Dedifferentiated amniotic fluid mesenchymal stem cell (primary cell): ENCODE data around the gene EPHA3.

ENCODE experiments used
- DNase-seq: peaks from one replicate; pipeline ENCODE4 v3.0.0-alpha.2; 2016; ENCODE audit errors: extremely low spot score

The EPHA3 gene

DNA sequence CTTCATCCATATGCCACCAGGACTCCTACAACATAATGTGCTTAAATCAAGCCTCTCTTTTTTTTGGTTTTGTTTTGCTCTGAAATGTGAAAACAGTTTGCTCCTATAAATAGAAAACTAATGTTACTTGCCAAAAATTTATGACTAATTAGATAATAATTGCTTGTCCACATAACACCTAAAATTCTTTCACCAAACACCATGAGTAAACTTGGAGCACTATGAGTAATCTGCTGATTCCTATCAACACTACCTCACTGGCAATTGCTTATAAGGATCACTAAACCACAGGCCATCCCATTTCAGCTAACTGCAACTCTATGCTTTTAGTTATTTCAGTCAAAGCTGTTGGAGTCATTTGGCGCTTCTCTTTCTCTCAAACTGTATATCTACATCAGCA, 252.7 kb downstream of the EPHA3 start:
- DNase-seq = no peak

- DNase-seq = no peak
These were observed 255.1 kb downstream of the EPHA3 start for GRCh38 chr3:89362496-89362895.

GRCh38 chr3:89363171-89363570, 255.8 kb downstream of the EPHA3 start:
- no peak for DNase-seq

DNA sequence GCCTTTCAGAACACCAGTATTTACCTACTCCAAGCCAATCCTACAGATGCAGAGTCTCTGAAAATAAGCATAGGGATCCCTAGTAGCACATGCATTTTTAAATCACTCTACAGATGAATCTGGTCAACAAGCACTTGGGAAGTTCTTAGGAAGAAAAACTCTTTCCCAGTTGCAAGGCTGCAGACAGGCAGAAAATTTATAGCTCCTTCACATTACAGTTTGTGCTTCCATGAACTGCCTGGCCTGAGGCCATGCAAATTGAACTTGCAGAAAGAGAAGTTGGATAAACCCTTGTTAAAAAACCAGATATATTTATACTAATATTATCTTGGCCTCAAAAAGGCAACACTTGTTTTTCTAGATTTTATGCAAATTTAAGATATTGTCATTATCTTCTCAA, 256.9 kb downstream of the EPHA3 start:
- DNase-seq = no peak

- no peak for DNase-seq
These were observed 259.7 kb downstream of the EPHA3 start for GRCh38 chr3:89367166-89367565.

DNA sequence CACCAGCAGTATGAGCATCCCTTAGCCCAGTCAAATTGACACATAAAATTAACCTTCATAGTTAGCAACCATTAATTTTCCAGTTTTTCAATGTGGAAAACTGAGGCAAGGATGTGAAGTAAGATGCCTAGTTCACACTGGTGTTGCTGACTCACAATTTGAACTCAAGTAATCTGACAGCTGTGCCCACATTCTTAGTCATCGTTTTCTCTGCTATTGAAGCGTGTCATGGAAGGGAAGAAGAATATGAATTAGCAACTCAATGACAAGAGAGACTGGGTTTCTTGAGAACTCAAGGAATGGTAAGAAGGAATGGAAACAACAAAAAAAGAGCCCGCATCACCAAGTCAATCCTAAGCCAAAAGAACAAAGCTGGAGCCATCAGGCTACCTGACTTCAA, 261.4 kb downstream of the EPHA3 start:
- no peak for DNase-seq

- peak; percentile 46 for DNase-seq
These were observed 265.0 kb downstream of the EPHA3 start for GRCh38 chr3:89372456-89372855.

DNA sequence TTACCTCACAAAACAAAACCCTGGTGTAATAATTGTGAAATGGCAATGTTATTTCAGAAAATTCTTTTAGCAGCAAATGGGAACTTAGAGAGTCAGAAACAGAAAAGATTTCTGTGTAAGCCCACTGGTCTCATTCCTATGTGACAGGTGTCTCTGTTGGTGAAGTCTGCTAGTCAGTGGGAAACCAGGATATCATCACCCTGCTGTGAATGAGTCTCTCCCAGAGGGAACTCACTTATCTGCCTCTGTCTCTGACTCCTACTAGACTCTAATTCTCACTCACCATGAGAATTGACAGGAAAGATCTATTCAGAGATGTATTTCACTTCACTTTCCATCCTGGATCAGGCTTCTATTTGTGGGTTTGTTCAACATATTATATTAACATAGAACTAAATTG, 266.0 kb downstream of the EPHA3 start:
- DNase-seq = no peak

- DNase-seq = no peak
These were observed 268.0 kb downstream of the EPHA3 start for GRCh38 chr3:89375451-89375850.

DNA sequence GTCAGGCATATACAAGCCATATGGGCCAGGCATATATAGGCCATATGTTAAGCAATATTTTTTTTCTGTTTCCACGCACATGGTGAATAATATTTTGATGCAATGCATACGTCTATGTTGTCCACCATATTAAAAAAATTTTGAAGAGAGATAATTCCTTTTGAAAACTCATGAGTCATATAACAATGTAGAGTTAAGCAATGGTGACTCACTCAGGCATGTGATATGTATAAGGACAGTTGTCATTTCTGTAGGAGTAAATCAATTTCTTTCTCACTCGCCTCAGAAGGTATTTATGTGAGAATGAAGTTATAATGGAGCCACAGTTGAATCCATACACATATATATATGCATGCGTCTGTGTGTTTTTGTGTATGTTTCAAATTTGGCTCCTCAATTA, 272.6 kb downstream of the EPHA3 start:
- peak; percentile 26 for DNase-seq

- DNase-seq = no peak
These were observed 285.6 kb downstream of the EPHA3 start for GRCh38 chr3:89392991-89393390.

GRCh38 chr3:89395456-89395855, 288.0 kb downstream of the EPHA3 start:
- DNase-seq = no peak

GRCh38 chr3:89395996-89396395, 288.6 kb downstream of the EPHA3 start:
- DNase-seq = no peak

- no peak for DNase-seq
These were observed 294.6 kb downstream of the EPHA3 start for GRCh38 chr3:89402051-89402450.

DNA sequence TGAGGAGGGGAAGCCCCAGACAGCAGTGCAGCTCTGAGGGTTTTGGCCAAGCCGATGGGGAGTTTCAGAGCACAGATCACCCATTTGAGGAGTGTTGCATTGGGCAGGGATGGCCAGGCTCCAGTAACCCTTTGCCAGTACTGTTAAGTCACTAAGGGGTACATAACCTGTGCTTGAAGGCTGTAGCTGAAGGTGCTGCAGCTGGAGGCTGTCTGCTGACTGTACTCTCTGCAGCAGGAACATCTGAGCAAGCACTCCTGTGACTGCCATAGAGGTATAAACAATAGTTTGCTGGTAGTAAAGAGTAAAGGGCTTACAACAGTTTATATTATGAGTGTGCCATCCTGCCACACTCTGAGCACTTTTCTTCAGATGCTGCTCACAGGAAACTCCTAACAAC, 297.8 kb downstream of the EPHA3 start:
- no peak for DNase-seq

DNA sequence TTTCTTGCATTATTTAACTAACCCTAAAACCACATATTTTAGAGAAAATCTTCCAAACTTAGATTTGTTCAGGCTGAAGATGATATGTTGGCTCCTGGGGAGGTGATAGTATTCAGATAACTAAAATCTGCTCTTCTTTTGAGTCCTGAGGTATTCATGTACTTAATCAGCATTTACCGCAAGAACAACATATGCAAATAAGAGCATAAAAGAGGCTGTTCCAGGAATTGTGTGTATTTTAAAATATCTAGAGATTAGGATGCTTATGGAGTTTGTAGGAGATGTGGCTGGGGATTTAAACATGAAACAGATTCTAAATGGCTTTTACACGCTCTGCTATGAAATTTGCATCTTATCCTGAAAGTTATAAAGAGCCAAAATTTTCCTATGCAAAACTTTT, 298.2 kb downstream of the EPHA3 start:
- DNase-seq = no peak

DNA sequence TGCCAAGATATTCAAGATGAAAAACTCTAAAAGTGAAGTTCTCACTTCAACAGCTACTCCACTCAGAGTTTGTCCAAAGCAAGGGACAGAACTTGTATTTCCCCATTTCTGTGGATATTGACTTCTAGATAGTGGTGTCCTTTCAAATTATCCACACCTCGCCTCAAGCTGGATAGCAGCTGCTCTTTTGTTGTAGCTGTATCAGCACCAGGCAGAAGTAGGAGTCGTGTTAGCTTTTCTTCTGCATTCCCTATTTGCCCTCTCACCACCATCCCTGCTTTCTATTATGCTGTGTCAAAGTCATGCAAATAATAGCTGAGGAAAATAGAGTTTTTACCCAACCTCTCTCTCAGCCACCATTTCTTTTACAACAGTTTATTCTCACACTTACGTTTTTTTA, 303.8 kb downstream of the EPHA3 start:
- no peak for DNase-seq

DNA sequence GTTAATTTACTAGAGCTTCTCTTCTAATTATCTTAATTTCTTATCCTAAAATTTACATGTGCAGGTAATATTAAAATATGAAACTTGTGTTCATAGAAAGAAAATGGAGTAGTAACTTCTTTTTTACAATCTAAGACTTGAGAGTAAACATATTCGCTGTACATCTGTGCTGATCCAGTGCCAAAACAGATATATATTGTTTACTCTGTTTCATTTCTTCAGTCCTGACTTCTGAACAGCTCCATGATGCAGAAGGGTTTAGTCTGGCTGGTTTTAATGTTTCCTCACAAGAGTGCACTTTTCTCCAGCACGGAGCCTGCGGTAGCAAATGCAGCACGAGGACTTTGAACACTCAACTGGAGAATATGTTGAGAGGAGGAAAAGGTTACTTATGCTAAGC, 306.8 kb downstream of the EPHA3 start:
- no peak for DNase-seq

- DNase-seq = no peak
These were observed 312.3 kb downstream of the EPHA3 start for GRCh38 chr3:89419647-89420241.

GRCh38 chr3:89426060-89426459, 318.6 kb downstream of the EPHA3 start:
- no peak for DNase-seq

DNA sequence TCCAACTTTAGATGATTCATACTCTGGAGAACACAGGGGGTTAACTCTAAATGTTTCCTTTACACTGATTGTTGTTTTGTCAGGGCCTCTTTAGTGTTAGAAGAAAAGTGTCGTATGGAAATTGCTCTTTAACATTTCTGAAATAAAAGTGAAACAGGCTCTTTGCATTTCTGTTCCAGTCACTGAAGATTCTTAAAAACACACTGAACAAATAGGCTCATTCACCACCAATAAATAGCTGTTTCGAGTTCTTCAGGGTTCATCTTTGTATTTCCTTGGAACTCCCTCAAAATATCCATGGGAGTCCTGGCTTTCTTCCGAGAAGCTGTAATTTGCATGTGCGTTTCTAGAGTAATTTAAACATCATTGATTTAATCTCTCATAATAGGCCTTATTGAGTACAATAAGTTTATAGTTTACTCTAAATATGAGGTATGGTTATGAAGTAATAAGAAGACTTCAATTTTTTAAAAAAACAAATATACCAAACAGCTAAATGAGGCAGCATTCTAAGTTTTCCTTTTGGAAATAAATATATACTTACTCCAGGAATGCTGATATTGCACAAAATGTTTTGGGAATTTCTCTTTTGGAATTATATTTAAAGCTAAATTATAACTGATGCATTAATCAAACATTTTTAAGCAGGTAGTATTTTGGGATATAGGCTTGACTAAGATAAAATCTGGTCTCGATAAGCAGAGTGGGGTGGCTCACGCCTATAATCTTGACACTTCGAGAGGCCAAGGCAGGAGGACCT, 327.4 kb downstream of the EPHA3 start:
- DNase-seq = no peak

GRCh38 chr3:89436846-89437245, 329.4 kb downstream of the EPHA3 start:
- no peak for DNase-seq

- no peak for DNase-seq
These were observed 333.0 kb downstream of the EPHA3 start for GRCh38 chr3:89440386-89440785.

- no peak for DNase-seq
These were observed 333.7 kb downstream of the EPHA3 start for GRCh38 chr3:89441141-89441540.
